ENCODE data around the gene SERP1. TPM values are rescaled to one million over a fixed set of nuclear protein-coding genes. Genes with fewer than 3 reads are reported as not detected.

The SERP1 gene
- total RNA-seq, 2 experiments from 2014 or later: 97.4 to 182 TPM

- Histone ChIP-seq H3K36me3 (ENCODE audit: insufficient read depth, low read length) (no peaks in the 10 kb centered on the region), H3K4me3 (ENCODE audit: low read depth, low read length, poor library complexity, severe bottlenecking) (no peak overlapping the region), H4K20me1 (ENCODE audit: insufficient read depth, low read length) (no peaks in the 10 kb centered on the region), H3K9me3 (ENCODE audit: low read length) (no peaks in the 10 kb centered on the region), H3K4me2 (ENCODE audit: low read length) (no peak overlapping the region), H3K4me1 (ENCODE audit: insufficient read depth, low read length, poor library complexity, severe bottlenecking) (no peaks in the 10 kb centered on the region), H3K79me2 (ENCODE audit: insufficient read depth, low read depth, low read length) (no peaks in the 10 kb centered on the region), H3K27ac (ENCODE audit: low read depth, low read length, poor library complexity, severe bottlenecking) (no peak overlapping the region), H2AFZ (ENCODE audit: low read length) (no peak overlapping the region), H3K9me2 (ENCODE audit: insufficient read depth, low read length) (no peaks in the 10 kb centered on the region)
- no peak for TF ChIP-seq EZH2phosphoT487 (IDR thresholded peaks at IDR 0.05; ENCODE audit: borderline replicate concordance, low read depth, low read length)
- TF ChIP-seq CTCF (conservative IDR thresholded peaks at IDR 0.05; ENCODE audit: low read length): no peak
- BruUV-seq (replicated peaks): no TSS peak
- ChIA-PET POLR2A (no interaction called here), CTCF (ENCODE audit: unreplicated experiment) (no interaction called here)
- no peak for DNase-seq (ENCODE audit: low spot score)
- intact Hi-C loops (cut with micrococcal nuclease; ENCODE audit: unreplicated experiment): no loop called here
These were observed 25.9 kb downstream of the SERP1 start for GRCh38 chr3:150520408-150520807.

GRCh38 chr3:150519026-150519425 is 27.3 kb downstream of the SERP1 start:
- POLR2A ChIA-PET: no interaction called here
- DNase-seq (ENCODE audit: low spot score): no peak
- BruUV-seq (replicated peaks): no TSS peak

GRCh38 chr3:150515210-150515609 is 31.1 kb downstream of the SERP1 start:
- DNase-seq (ENCODE audit: low spot score): no peak
- H3K36me3 ChIP-seq (ENCODE audit: insufficient read depth, low read length): no peaks in the 10 kb centered on the region
- no TSS peak for BruUV-seq (replicated peaks)
- H3K9me3 ChIP-seq (ENCODE audit: low read length): no peaks in the 10 kb centered on the region
- H3K27ac ChIP-seq (ENCODE audit: low read depth, low read length, poor library complexity, severe bottlenecking): no peak overlapping the region
- no peaks in the 10 kb centered on the region for H4K20me1 ChIP-seq (ENCODE audit: insufficient read depth, low read length)
- CTCF ChIA-PET (ENCODE audit: unreplicated experiment): no interaction called here
- POLR2A ChIA-PET: no interaction called here
- H3K4me2 ChIP-seq (ENCODE audit: low read length): no peak overlapping the region
- TF ChIP-seq EZH2phosphoT487 (IDR thresholded peaks at IDR 0.05; ENCODE audit: borderline replicate concordance, low read depth, low read length) (no peak), CTCF (conservative IDR thresholded peaks at IDR 0.05; ENCODE audit: low read length) (no peak)
- H3K4me1 ChIP-seq (ENCODE audit: insufficient read depth, low read length, poor library complexity, severe bottlenecking): no peaks in the 10 kb centered on the region
- no peaks in the 10 kb centered on the region for H3K9me2 ChIP-seq (ENCODE audit: insufficient read depth, low read length)
- no peak overlapping the region for H3K4me3 ChIP-seq (ENCODE audit: low read depth, low read length, poor library complexity, severe bottlenecking)
- no peak overlapping the region for H2AFZ ChIP-seq (ENCODE audit: low read length)
- intact Hi-C loops (cut with micrococcal nuclease; ENCODE audit: unreplicated experiment): no loop called here
- H3K79me2 ChIP-seq (ENCODE audit: insufficient read depth, low read depth, low read length): no peaks in the 10 kb centered on the region

More at GRCh38 chr3:150519026-150519425, 27.3 kb downstream of the SERP1 start:
- Histone ChIP-seq H3K79me2 (ENCODE audit: insufficient read depth, low read depth, low read length) (no peaks in the 10 kb centered on the region), H3K4me2 (ENCODE audit: low read length) (no peak overlapping the region), H3K36me3 (ENCODE audit: insufficient read depth, low read length) (no peaks in the 10 kb centered on the region), H3K9me2 (ENCODE audit: insufficient read depth, low read length) (no peaks in the 10 kb centered on the region), H2AFZ (ENCODE audit: low read length) (no peak overlapping the region), H3K4me1 (ENCODE audit: insufficient read depth, low read length, poor library complexity, severe bottlenecking) (no peaks in the 10 kb centered on the region), H4K20me1 (ENCODE audit: insufficient read depth, low read length) (no peaks in the 10 kb centered on the region), H3K9me3 (ENCODE audit: low read length) (no peaks in the 10 kb centered on the region), H3K4me3 (ENCODE audit: low read depth, low read length, poor library complexity, severe bottlenecking) (no peak overlapping the region), H3K27ac (ENCODE audit: low read depth, low read length, poor library complexity, severe bottlenecking) (no peak overlapping the region)
- no peak for TF ChIP-seq EZH2phosphoT487 (IDR thresholded peaks at IDR 0.05; ENCODE audit: borderline replicate concordance, low read depth, low read length)
- TF ChIP-seq CTCF (conservative IDR thresholded peaks at IDR 0.05; ENCODE audit: low read length): no peak
- intact Hi-C loops (cut with micrococcal nuclease; ENCODE audit: unreplicated experiment): no loop called here
- CTCF ChIA-PET (ENCODE audit: unreplicated experiment): no interaction called here
